IMR-90 (cell line): ENCODE measurements around the gene ACOT9. TPM values are rescaled to one million over a fixed set of nuclear protein-coding genes. Genes with fewer than 3 reads are reported as not detected.

Source experiments
- ATAC-seq: fragments of 200-7000 bp; cut with Tn5 transposase; 2 replicates; pipeline ENCODE4 v1.9.1; 2020; ENCODE audit warnings: low read depth, mild to moderate bottlenecking, moderate library complexity
- BruUV-seq: library from RNA; stranded (reverse); fragments of 400-500 nt; replicated peaks from 2 replicates; lab custom pipeline; 2021; lab: Mats Ljungman, UMichigan
- CTCF ChIA-PET: fragments of 300-600 bp; formaldehyde crosslinking; extraction: SDS; loops from one replicate; lab custom pipeline; 2021; ENCODE audit warnings: antibody characterized with exemption; lab: Yijun Ruan, JAX
- POLR2A ChIA-PET: fragments of 300-600 bp; sonication (Branson Sonifier 250); formaldehyde crosslinking; loops from one replicate; lab custom pipeline; 2022; ENCODE audit warnings: antibody characterized with exemption; ENCODE audit not compliant: unreplicated experiment; lab: Charles Lee
- DNase-seq: peaks from one replicate; pipeline ENCODE4 v3.0.0; 2013
- H2AFZ ChIP-seq: replicated peaks from 2 replicates; pipeline ENCODE3; 2013; ENCODE audit warnings: low read length, mild to moderate bottlenecking; ENCODE audit not compliant: poor library complexity
- H2AK5ac ChIP-seq: 2 replicates; pipeline ENCODE4 v1.6.1; 2013; ENCODE audit warnings: low read depth, low read length, inconsistent platforms
- H2AK9ac ChIP-seq: replicated peaks from 2 replicates; pipeline ENCODE3; 2013; ENCODE audit warnings: mild to moderate bottlenecking, low read depth, low read length, moderate library complexity; ENCODE audit not compliant: poor library complexity
- H2BK120ac ChIP-seq: 2 replicates; pipeline ENCODE4 v1.6.1; 2013; ENCODE audit warnings: low read depth, low read length, inconsistent platforms
- H2BK15ac ChIP-seq: 3 replicates; pipeline ENCODE4 v1.6.1; 2013; ENCODE audit warnings: low read depth, low read length, inconsistent platforms
- H2BK20ac ChIP-seq: 2 replicates; pipeline ENCODE4 v1.6.1; 2013; ENCODE audit warnings: low read depth, mild to moderate bottlenecking, inconsistent platforms, low read length, moderate library complexity
- H2BK5ac ChIP-seq: 2 replicates; pipeline ENCODE4 v1.6.1; 2013; ENCODE audit warnings: mild to moderate bottlenecking, low read depth, low read length, inconsistent platforms; ENCODE audit not compliant: poor library complexity, severe bottlenecking
- H3K14ac ChIP-seq: replicated peaks from 2 replicates; pipeline ENCODE4 v1.6.1; 2013; ENCODE audit warnings: low read depth, low read length, inconsistent platforms
- H3K18ac ChIP-seq: 2 replicates; pipeline ENCODE4 v1.6.1; 2013; ENCODE audit warnings: low read depth, low read length, control low read depth
- H3K23ac ChIP-seq: 2 replicates; pipeline ENCODE4 v1.6.1; 2013; ENCODE audit warnings: low read depth, low read length, inconsistent platforms
- H3K27ac ChIP-seq: 2 replicates; pipeline ENCODE4 v1.5.1; 2013; ENCODE audit warnings: mild to moderate bottlenecking, control low read depth, low read length; ENCODE audit not compliant: insufficient read depth
- H3K27me3 ChIP-seq: 2 replicates; pipeline ENCODE4 v1.6.1; 2013; ENCODE audit warnings: low read length; ENCODE audit not compliant: control insufficient read depth, insufficient read depth
- H3K36me3 ChIP-seq: 2 replicates; pipeline ENCODE4 v1.6.1; 2013; ENCODE audit warnings: low read length, mixed read lengths; ENCODE audit not compliant: control insufficient read depth, insufficient read depth
- H3K4ac ChIP-seq: 2 replicates; pipeline ENCODE4 v1.6.1; 2013; ENCODE audit warnings: low read depth, low read length, inconsistent platforms
- H3K4me1 ChIP-seq: 2 replicates; pipeline ENCODE4 v1.6.1; 2013; ENCODE audit warnings: low read length, mixed read lengths; ENCODE audit not compliant: control insufficient read depth, insufficient read depth
- H3K4me2 ChIP-seq: 2 replicates; pipeline ENCODE4 v1.6.1; 2013; ENCODE audit warnings: low read depth, mild to moderate bottlenecking, control low read depth, low read length, moderate library complexity
- H3K4me3 ChIP-seq: 2 replicates; pipeline ENCODE4 v1.5.1; 2013; ENCODE audit warnings: low read depth, mild to moderate bottlenecking, control low read depth, low read length, moderate library complexity; ENCODE audit not compliant: insufficient read depth
- H3K56ac ChIP-seq: 2 replicates; pipeline ENCODE4 v1.6.1; 2013; ENCODE audit warnings: low read length, inconsistent platforms; ENCODE audit not compliant: insufficient read depth; ENCODE audit errors: extremely low read depth
- H3K79me1 ChIP-seq, 2 experiments: 2 replicates each; pipeline ENCODE4 v1.6.1; 2013; ENCODE audit warnings: low read length in 2 of 2, inconsistent platforms in 1 of 2, low read depth in 1 of 2
- H3K9ac ChIP-seq: 2 replicates; pipeline ENCODE4 v1.6.1; 2013; ENCODE audit warnings: low read depth, low read length, control low read depth
- H3K9me1 ChIP-seq: 2 replicates; pipeline ENCODE4 v1.6.1; 2013; ENCODE audit warnings: low read length, inconsistent platforms; ENCODE audit not compliant: insufficient read depth
- H3K9me3 ChIP-seq: 2 replicates; pipeline ENCODE4 v1.6.1; 2013; ENCODE audit warnings: low read length; ENCODE audit not compliant: control insufficient read depth, insufficient read depth
- H4K20me1 ChIP-seq: 2 replicates; pipeline ENCODE4 v1.6.1; 2013; ENCODE audit warnings: low read length, inconsistent platforms; ENCODE audit not compliant: insufficient read depth
- H4K5ac ChIP-seq: 2 replicates; pipeline ENCODE4 v1.6.1; 2013; ENCODE audit warnings: mild to moderate bottlenecking, low read depth, low read length, control low read depth
- H4K8ac ChIP-seq, 2 experiments: 2 replicates each; pipeline ENCODE4 v1.6.1; 2013; ENCODE audit warnings: low read depth in 2 of 2, low read length in 2 of 2, control low read depth in 1 of 2, inconsistent platforms in 1 of 2
- H4K91ac ChIP-seq: 2 replicates; pipeline ENCODE4 v1.6.1; 2013; ENCODE audit warnings: low read depth, low read length, inconsistent platforms; ENCODE audit not compliant: insufficient read depth
- CEBPB ChIP-seq: IDR thresholded peaks from 2 replicates; pipeline ENCODE4 v1.6.1; 2012; ENCODE audit warnings: low read depth, low read length, improper control_type of control experiment
- CHD1 ChIP-seq: IDR thresholded peaks from 2 replicates; pipeline ENCODE4 v1.6.1; 2012; ENCODE audit warnings: low read depth, low read length, improper control_type of control experiment
- RAD21 ChIP-seq: IDR thresholded peaks from 2 replicates; pipeline ENCODE4 v1.6.1; 2012; ENCODE audit warnings: low read length, improper control_type of control experiment
- RCOR1 ChIP-seq: IDR thresholded peaks from 2 replicates; pipeline ENCODE4 v1.6.1; 2012; ENCODE audit warnings: mild to moderate bottlenecking, low read length, improper control_type of control experiment; ENCODE audit not compliant: insufficient replicate concordance
- dilution Hi-C: fragments of 300-500 bp; cut with HindIII; formaldehyde crosslinking; loops from one replicate; pipeline ENCODE4 v1.14.3; 2018; ENCODE audit warnings: low sequenced_read_pairs; ENCODE audit not compliant: unreplicated experiment
- in situ Hi-C: fragments of 300-500 bp; cut with MboI; formaldehyde crosslinking; loops from 3 replicates; pipeline ENCODE4 v1.14.3; 2019; ENCODE audit warnings: low sequenced_read_pairs, inconsistent platforms, mixed read lengths
- intact Hi-C: fragments of 100-400 bp; cut with micrococcal nuclease; formaldehyde crosslinking; loops from 2 replicates; pipeline ENCODE4 v1.10.0; 2022
- polyA plus RNA-seq, 3 experiments: library from polyadenylated mRNA; depleted of rRNA; stranded (reverse); fragments of >200 nt; gene quantifications; 2 replicates each; pipeline ENCODE4 v1.2.3, GENCODE V29; 2012; ENCODE audit warnings: low replicate concordance in 1 of 3
- total RNA-seq: library from RNA; depleted of rRNA; stranded (reverse); fragments of >200 nt; gene quantifications from 2 replicates; pipeline ENCODE4 v1.2.3, GENCODE V29; 2012
- TF ChIP-seq, protein P1 (sequence below): fragments of 150-350 bp; IDR thresholded peaks from 2 replicates; pipeline ENCODE4 v1.6.1; 2017; ENCODE audit warnings: mild to moderate bottlenecking, antibody characterized with exemption, low read length, low read depth

ACOT9 gene
- total and polyA plus RNA-seq, 2 of the 4 experiments (the other 2 are of a cell fraction): 43.5 to 47.3 TPM

DNA sequence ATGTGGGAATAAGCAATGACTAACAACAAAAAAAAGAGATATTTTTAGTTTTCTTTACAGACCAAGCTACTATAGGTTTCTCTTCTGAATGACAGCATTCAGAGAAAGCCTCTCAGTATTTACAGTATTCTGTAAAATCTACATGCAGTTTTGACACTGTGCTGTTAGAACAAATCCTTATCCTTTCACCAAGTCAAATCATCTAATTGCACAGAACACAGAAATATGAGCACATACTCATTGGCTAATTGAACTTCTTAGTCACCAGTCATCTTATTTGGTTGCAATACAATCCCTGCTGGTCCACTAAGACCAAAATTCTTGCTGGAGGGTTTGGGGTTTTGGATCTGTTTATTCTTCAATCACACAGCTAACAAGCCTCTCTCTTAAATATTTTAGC, 5.7 kb downstream of the ACOT9 start:
- Histone ChIP-seq H3K9me1 (no peaks in the 10 kb centered on the region), H3K18ac (no peak overlapping the region), H2AK5ac (no peak overlapping the region), H3K9ac (no peak overlapping the region), H3K9me3 (no peaks in the 10 kb centered on the region), H3K56ac (no peak overlapping the region), H3K27me3 (no peaks in the 10 kb centered on the region), H3K27ac (no peak overlapping the region), H4K20me1 (peaks cover 28% of the 10 kb centered on the region), H4K5ac (no peak overlapping the region), H2AFZ (no peak overlapping the region), H4K8ac (no peak overlapping the region), H3K4me1 (no peaks in the 10 kb centered on the region), H3K36me3 (no peaks in the 10 kb centered on the region), H3K79me1 (no peaks in the 10 kb centered on the region; a peak in 1 of 4 replicates), H2BK20ac (no peak overlapping the region), H3K4me2 (no peak overlapping the region), H2BK120ac (no peak overlapping the region), H2BK15ac (no peak overlapping the region), H2BK5ac (no peak overlapping the region), H3K4me3 (no peak overlapping the region), H3K4ac (no peak overlapping the region), H4K91ac (no peak overlapping the region), H3K23ac (no peak overlapping the region), H2AK9ac (no peak overlapping the region), H3K14ac (no peak overlapping the region)
- ChIA-PET CTCF (no interaction called here), POLR2A (no interaction called here)
- TF ChIP-seq RAD21 (no peak), CEBPB (0 out of 2 replicates have a peak, but pooled peaks have one; percentile 2), RCOR1 (no peak), CHD1 (no peak)
- TF ChIP-seq, protein P1, sequence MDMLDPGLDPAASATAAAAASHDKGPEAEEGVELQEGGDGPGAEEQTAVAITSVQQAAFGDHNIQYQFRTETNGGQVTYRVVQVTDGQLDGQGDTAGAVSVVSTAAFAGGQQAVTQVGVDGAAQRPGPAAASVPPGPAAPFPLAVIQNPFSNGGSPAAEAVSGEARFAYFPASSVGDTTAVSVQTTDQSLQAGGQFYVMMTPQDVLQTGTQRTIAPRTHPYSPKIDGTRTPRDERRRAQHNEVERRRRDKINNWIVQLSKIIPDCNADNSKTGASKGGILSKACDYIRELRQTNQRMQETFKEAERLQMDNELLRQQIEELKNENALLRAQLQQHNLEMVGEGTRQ: no peak
- DNase-seq (peak; percentile 26), ATAC-seq (peak; percentile 18; the same call in 1 of the 2 replicates)
- intact Hi-C loops: no loop called here
- no TSS peak for BruUV-seq
- dilution Hi-C loops: no loop called here
- in situ Hi-C loops: no loop called here
